SK-MEL-5 (cell line): Measurements from ENCODE around the gene CNTN4. TPM values are rescaled to one million over a fixed set of nuclear protein-coding genes. Genes with fewer than 3 reads are reported as not detected.
"Not testable (repeated sequence)": the region's sequence is repeated elsewhere in the genome, so short reads cannot be mapped to it uniquely, and the experiment has no call there.

ENCODE experiments used
- DNase-seq: peaks from one replicate; pipeline ENCODE4 v3.0.0-alpha.2; 2016; ENCODE audit warnings: low read depth, low spot score
- in situ Hi-C: cut with HindIII; loops from 2 replicates; pipeline ENCODE4 v1.10.0; 2016; ENCODE audit warnings: low sequenced_read_pairs, high pct_unique_total_duplicates, low pct_unique_long_range_greater_than_20kb
- total RNA-seq: library from RNA; depleted of rRNA; stranded (reverse); fragments of >200 nt; shearing (Covaris generic); gene quantifications from 2 replicates; pipeline ENCODE4 v1.2.3, GENCODE V29; 2014

CNTN4 gene
- total RNA-seq, 1 experiment from 2014 or later = not detected

DNA sequence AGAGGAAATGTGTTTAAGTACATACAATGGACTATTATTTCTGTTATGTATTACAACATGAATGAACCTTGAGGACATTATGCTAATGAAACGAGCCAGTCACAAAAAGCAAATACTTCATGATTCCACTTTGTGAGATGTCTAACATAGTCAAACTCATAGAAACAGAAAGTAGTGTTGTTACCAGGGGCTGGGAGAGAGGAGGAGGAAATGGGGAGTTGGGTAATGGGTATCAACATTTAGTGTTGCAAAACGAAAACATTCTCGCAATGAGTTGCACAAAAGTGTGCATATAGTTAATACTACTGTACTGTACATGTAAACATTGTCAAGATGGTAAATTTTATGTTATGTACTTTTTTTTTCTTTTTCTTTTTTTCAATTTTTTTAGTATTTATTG, 817.2 kb downstream of the CNTN4 start:
- DNase-seq = peak; percentile 8
- in situ Hi-C loops = no loop called here

DNA sequence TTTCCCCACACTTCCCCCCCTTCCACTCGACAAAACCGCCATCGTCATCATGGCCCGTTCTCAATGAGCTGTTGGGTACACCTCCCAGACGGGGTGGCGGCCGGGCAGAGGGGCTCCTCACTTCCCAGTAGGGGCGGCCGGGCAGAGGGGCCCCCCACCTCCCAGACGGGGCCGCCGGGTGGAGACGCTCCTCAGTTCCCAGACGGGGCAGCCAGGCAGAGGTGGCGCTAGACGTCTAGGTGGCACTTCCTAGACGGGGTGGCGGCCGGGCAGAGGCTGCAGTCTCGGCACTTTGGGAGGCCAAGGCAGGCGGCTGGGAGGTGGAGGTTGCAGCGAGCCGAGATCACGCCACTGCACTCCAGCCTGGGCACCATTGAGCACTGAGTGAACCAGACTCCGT, 818.0 kb downstream of the CNTN4 start:
- in situ Hi-C loops, DNase-seq: not testable (repeated sequence)

GRCh38 chr3:2920103-2920502, 821.4 kb downstream of the CNTN4 start:
- in situ Hi-C loops = no loop called here

GRCh38 chr3:2921452-2921851, 822.8 kb downstream of the CNTN4 start:
- DNase-seq = no peak

More at GRCh38 chr3:2920103-2920502, 821.4 kb downstream of the CNTN4 start:
- DNase-seq = no peak

DNA sequence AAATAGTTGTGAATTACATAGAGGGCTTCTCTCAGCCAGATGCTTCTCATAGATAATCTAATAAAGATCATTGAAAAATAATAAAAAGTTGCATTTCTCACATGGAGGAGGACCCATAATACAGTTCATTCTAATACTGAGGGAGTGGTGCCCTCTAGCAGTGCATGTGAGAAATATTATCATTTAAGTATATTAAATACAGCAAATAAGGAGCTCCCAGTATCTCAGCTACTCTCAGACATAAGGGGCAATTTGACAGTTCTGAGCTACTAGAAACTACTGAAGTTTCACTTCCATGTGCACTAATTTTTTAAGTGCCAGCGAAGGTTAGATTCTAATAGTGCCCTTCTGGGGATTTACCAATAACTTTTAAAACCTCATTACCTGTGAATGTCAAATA, 823.2 kb downstream of the CNTN4 start:
- peak; percentile 49 for DNase-seq
- in situ Hi-C loops = no loop called here

More at GRCh38 chr3:2921452-2921851, 822.8 kb downstream of the CNTN4 start:
- in situ Hi-C loops = no loop called here

DNA sequence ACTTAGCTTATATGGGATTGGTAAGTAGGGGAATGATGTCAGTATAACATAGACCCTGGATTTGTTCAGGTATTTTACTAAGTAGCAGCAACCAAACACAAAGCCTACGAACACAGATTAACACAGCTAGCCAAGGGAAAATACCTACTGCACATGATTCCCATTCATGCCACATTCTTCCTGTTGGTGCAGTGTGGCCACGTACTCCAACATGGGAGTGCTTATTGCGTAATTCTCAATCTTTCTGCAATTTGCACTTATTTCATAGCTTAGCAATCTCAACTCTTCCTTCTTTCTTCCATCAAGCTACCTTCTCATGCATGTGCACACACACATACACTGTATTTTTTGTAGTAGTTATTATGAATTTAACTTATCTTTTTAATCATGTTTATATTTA, 824.7 kb downstream of the CNTN4 start:
- peak; percentile 22 for DNase-seq
- in situ Hi-C loops = no loop called here

GRCh38 chr3:2927259-2927658, 828.6 kb downstream of the CNTN4 start:
- in situ Hi-C loops = no loop called here
- no peak for DNase-seq

- no peak for DNase-seq
- in situ Hi-C loops = no loop called here
Observed at GRCh38 chr3:2929574-2929973, 830.9 kb downstream of the CNTN4 start.

GRCh38 chr3:2931265-2931664, 832.6 kb downstream of the CNTN4 start:
- in situ Hi-C loops = no loop called here
- DNase-seq = no peak

DNA sequence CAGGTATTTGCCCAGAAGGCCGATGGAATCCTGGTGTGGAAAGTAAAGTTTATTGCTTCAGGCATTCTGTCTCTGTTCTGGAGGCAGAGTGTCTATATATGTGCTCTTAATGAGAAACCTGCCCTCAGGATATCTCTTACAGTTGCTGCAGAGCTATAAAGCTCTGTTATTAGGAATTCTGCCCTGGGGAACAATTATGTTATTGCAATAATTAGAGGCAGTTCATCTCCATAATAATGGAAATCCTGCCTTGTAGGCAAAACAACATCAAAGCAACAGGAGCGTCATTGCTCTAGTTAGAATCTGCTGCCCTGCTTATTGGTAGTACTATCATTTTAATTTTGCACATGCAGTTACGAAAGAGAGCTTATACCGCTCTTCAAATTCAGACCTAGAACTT, 835.9 kb downstream of the CNTN4 start:
- DNase-seq = no peak

GRCh38 chr3:2937055-2937454, 838.4 kb downstream of the CNTN4 start:
- in situ Hi-C loops = no loop called here
- no peak for DNase-seq

More for the DNA sequence above, 835.9 kb downstream of the CNTN4 start:
- in situ Hi-C loops = no loop called here

GRCh38 chr3:2937592-2937991, 838.9 kb downstream of the CNTN4 start:
- in situ Hi-C loops = no loop called here
- no peak for DNase-seq

DNA sequence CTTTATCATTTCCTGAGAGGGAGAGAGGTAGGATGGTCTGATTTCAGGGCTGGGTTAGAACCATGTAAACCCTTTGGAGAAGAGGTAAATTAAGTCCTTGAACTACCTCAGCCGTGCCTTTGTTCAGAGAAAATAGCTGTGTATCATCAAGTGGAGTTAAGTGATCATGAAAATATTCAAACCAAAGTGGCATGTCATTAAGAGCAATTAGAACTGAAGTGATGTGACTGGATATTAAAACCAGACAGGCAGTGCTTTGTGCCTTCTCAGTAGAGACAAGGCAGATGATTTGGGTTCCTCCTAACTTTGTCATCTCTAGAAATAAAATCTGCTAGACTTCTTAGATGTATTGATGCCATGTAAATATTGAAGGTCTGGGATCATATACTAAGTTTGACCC, 840.0 kb downstream of the CNTN4 start:
- in situ Hi-C loops = no loop called here
- DNase-seq = no peak

DNA sequence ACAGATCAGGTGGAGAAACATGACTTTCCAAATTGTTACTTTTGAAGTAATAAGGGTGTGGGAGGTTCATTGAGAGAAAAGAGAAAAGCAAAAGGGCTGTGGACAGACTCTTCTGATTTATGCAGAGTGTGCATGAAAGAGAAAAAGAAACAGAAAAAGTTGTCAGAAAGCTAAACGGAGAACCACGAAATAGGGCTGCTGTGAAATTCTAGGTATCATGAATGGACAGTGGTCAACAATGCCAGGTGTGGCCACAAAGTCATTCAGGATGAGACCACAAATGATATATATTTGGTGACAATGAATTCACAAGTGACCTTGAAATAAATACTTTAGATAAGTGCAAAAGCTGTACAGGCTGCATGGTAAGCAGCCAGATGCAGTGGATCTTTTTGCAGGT, 841.4 kb downstream of the CNTN4 start:
- no peak for DNase-seq
- in situ Hi-C loops = no loop called here

- DNase-seq = no peak
- in situ Hi-C loops = no loop called here
Observed at GRCh38 chr3:2944628-2945027, 846.0 kb downstream of the CNTN4 start.

DNA sequence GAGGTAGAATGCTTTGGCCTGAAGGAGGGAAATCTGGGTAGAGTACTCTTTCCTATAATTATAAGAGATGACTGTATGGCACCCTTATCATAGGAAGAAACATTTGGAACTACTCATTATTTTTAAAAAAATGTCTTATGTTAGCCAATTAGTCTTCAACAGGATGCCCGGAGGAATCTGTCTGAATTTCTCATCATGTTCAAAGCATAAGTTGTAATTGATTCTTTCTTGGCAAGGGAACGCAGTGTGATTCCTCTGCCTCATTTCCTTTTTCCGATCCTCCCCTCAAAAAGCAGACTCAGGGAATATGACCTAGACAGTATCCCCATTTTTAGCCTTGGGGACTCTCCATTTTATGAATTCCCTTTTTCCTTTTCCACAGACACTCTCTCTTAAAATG, 846.5 kb downstream of the CNTN4 start:
- in situ Hi-C loops = no loop called here
- no peak for DNase-seq

- DNase-seq = no peak
- in situ Hi-C loops = no loop called here
Observed at GRCh38 chr3:2947536-2947935, 848.9 kb downstream of the CNTN4 start.

DNA sequence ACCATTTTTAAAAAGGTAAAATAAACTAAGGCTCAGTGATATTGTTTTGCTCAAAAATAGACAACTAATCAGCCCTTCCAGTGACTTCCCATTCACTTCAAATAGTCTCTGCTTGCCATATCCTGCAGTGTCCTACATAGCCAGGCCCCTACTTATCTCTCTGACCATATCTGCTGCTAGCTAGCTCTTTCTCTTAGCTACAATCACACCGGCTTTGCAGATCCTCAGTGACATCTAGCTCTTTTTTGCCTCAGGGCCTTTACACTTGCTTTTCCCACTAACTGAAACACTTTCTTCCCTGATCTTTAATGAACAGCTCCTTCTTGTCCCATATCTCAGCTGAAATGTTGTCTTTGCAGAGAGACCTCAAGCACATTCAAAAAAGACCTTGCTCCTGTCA, 850.2 kb downstream of the CNTN4 start:
- in situ Hi-C loops = no loop called here
- no peak for DNase-seq

DNA sequence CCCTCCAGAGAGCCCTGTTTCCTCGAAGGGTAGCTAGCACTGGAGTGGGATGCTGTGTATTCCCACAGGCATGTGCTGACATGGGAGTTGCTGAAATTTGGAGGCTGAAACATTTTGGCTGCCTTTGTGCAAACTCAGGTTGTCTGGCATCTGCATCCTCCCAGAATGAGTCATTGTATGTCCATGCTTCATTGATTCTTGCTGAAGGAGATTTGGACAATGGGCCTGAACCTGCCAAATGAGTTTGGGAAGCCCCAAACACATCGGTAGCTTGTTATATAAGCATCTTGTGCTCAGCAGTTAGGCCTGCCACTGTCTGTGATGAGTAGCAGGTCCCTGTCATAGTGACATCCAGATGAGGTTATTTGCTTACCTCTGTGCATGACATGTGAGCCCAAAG, 851.5 kb downstream of the CNTN4 start:
- no peak for DNase-seq
- in situ Hi-C loops = no loop called here

DNA sequence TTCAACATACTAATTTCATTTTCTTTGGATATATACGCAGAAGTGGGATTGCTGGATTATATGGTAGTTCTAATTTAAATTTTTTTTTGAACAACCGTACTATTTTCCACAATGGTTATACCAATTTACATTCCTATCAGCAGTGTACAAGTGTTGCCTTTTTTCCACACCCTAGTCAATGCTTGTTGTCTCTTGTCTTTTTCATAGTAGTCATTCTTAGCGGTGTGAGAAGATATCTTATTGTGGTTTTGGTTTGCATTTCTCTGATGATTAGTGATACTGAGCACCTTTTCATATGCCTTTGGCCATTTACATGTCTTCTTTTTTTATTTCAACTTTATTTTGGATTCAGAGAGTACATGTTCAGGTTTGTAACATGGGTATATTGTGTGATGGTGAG, 858.4 kb downstream of the CNTN4 start:
- no peak for DNase-seq
- in situ Hi-C loops = no loop called here
